ENCODE measurements around the gene GABRD.
A peak's percentile ranks its signal among the peaks of the same experiment; 100 is the strongest.
"Not testable (repeated sequence)": the region's sequence is repeated elsewhere in the genome, so short reads cannot be mapped to it uniquely, and the experiment has no call there.

Gene GABRD

GRCh38 chr1:2019172-2019543 lies at the start of gene GABRD:
GABRD (plus strand) TSS chr1:2019345; CDS start chr1:2019424, 79 bp downstream.
- peak in 1 of 3 donors; percentile 18 for DNase-seq (ENCODE audit: low read depth in 2 of 3, low spot score in 1 of 3)

- no peak for DNase-seq (ENCODE audit: low read depth in 2 of 3, low spot score in 1 of 3)
Observed at GRCh38 chr1:1969505-1969900, 49.6 kb upstream of the GABRD start.

- DNase-seq (ENCODE audit: low read depth in 2 of 3, low spot score in 1 of 3), result no peak
Observed at GRCh38 chr1:1969953-1970716, 49.0 kb upstream of the GABRD start.

- no peak for DNase-seq (ENCODE audit: low read depth in 2 of 3, low spot score in 1 of 3)
Observed at GRCh38 chr1:1971017-1971416, 48.1 kb upstream of the GABRD start.

- no peak for DNase-seq (ENCODE audit: low read depth in 2 of 3, low spot score in 1 of 3)
Observed at GRCh38 chr1:1971688-1972087, 47.5 kb upstream of the GABRD start.

GRCh38 chr1:1972976-1973715 lies 46.0 kb upstream of the GABRD start:
- no peak for DNase-seq (ENCODE audit: low read depth in 2 of 3, low spot score in 1 of 3)

GRCh38 chr1:1973716-1974642 lies 45.2 kb upstream of the GABRD start:
- DNase-seq (ENCODE audit: low read depth in 2 of 3, low spot score in 1 of 3), result no peak

GRCh38 chr1:1974834-1975233 lies 44.3 kb upstream of the GABRD start:
- DNase-seq (ENCODE audit: low read depth in 2 of 3, low spot score in 1 of 3), result no peak

- no peak for DNase-seq (ENCODE audit: low read depth in 2 of 3, low spot score in 1 of 3)
Observed at GRCh38 chr1:1975535-1975934, 43.6 kb upstream of the GABRD start.

GRCh38 chr1:1976031-1976430 lies 43.1 kb upstream of the GABRD start:
- no peak for DNase-seq (ENCODE audit: low read depth in 2 of 3, low spot score in 1 of 3)

- no peak for DNase-seq (ENCODE audit: low read depth in 2 of 3, low spot score in 1 of 3)
Observed at GRCh38 chr1:1978108-1978507, 41.0 kb upstream of the GABRD start.

GRCh38 chr1:1978690-1979481 lies 40.3 kb upstream of the GABRD start:
- not testable (repeated sequence) for DNase-seq (ENCODE audit: low read depth in 2 of 3, low spot score in 1 of 3)

GRCh38 chr1:1979482-1980165 lies 39.5 kb upstream of the GABRD start:
- no peak for DNase-seq (ENCODE audit: low read depth in 2 of 3, low spot score in 1 of 3)

- no peak for DNase-seq (ENCODE audit: low read depth in 2 of 3, low spot score in 1 of 3)
Observed at GRCh38 chr1:1980467-1981141, 38.5 kb upstream of the GABRD start.

- DNase-seq (ENCODE audit: low read depth in 2 of 3, low spot score in 1 of 3), result no peak
Observed at GRCh38 chr1:1981142-1981500, 38.0 kb upstream of the GABRD start.

GRCh38 chr1:1981631-1982327 lies 37.4 kb upstream of the GABRD start:
- DNase-seq (ENCODE audit: low read depth in 2 of 3, low spot score in 1 of 3), result not testable (repeated sequence)

GRCh38 chr1:1982379-1983232 lies 36.5 kb upstream of the GABRD start:
- no peak for DNase-seq (ENCODE audit: low read depth in 2 of 3, low spot score in 1 of 3)

GRCh38 chr1:1984560-1985070 lies 34.5 kb upstream of the GABRD start:
- no peak for DNase-seq (ENCODE audit: low read depth in 2 of 3, low spot score in 1 of 3)
